ENCODE measurements around the gene BAZ2B.

Gene BAZ2B

DNA sequence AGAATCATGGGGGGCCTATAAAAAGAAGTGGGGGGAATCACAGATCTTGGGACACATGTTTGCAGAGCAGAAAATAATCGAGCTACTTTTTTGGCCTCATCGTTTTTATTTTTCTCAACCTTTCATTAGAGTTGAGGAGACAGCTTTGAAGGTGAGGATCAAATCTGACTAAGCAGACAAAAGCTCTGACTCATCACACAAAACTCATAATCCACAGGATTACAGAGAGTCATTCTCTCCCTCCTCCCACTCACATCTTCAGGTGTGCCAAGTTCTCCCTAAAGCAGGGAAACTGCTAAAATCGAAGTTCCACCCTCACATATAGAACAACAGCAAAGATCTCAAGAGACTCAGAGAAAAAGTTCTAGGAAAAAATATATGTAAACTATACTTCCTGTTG lies 15.6 kb downstream of the BAZ2B start:
- Histone ChIP-seq H3K36me3 (ENCODE audit: control insufficient read depth, insufficient read depth, low read length) (no peaks in the 10 kb centered on the region), H3K27me3 (replicated peaks; ENCODE audit: control insufficient read depth, insufficient read depth, low read length) (no peaks in the 10 kb centered on the region), H3K4me3 (replicated peaks; ENCODE audit: low read depth, low read length) (no peak overlapping the region)
- no peak for TF ChIP-seq CTCF (IDR thresholded peaks at IDR 0.05; ENCODE audit: insufficient read depth, low read length, poor library complexity, severe bottlenecking)
- no peak for DNase-seq (ENCODE audit: extremely low read depth, insufficient read length)

DNA sequence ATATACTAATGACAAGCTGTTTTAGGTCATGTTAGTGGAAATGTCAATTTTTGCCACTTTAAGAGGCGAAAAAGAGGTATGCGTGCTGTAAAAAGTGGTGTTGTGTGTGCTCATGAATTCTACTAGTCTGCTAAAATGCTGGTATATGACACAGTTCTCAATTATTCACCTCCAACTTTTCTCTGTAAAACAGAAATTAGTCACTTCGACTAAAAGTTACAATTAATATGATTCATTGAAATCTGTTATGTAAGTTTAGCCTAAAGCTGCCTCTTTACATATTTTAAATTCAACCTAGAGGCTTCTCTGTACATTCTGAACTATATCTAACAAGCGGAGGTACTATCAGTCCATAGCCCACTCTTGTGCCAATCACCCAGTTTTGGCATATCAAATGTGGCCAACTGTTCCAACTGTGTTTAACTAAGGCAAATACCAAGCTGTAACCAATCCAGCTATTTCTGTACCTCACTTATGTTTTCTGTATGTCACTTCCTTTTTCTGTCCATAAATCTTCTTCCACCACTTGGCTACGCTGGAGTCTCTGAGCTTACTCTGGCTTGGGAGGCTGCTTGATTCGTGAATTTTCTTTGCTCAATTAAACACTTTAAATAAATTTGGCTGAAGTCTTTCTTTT lies 20.8 kb downstream of the BAZ2B start:
- Histone ChIP-seq H3K36me3 (ENCODE audit: control insufficient read depth, insufficient read depth, low read length) (no peaks in the 10 kb centered on the region), H3K27me3 (replicated peaks; ENCODE audit: control insufficient read depth, insufficient read depth, low read length) (no peaks in the 10 kb centered on the region), H3K4me3 (replicated peaks; ENCODE audit: low read depth, low read length) (no peak overlapping the region)
- no peak for TF ChIP-seq CTCF (IDR thresholded peaks at IDR 0.05; ENCODE audit: insufficient read depth, low read length, poor library complexity, severe bottlenecking)
- DNase-seq (ENCODE audit: extremely low read depth, insufficient read length), result no peak

DNA sequence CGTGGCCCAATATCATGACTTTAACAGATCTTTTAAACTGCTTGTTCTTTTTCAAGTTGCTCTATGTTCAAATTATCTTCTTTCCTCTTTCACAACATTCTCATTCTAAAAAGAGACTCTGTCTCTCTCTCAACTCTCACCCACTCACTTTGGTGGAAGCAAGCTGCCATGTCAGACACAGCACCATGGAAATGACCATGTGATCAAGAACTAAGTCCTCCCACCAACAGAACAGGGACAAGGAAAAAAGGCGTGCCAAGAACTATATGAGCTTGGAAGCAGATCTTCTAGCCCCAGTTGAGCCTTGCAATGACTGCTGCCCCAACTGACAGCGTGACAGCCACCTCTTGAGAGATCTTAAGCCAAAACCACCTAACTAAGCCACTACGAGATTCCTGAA lies 23.9 kb downstream of the BAZ2B start:
- no peaks in the 10 kb centered on the region for H3K27me3 ChIP-seq (replicated peaks; ENCODE audit: control insufficient read depth, insufficient read depth, low read length)
- DNase-seq (ENCODE audit: extremely low read depth, insufficient read length), result no peak
- no peak for TF ChIP-seq CTCF (IDR thresholded peaks at IDR 0.05; ENCODE audit: insufficient read depth, low read length, poor library complexity, severe bottlenecking)

GRCh38 chr2:159591221-159591620 lies 25.1 kb downstream of the BAZ2B start:
- no peak overlapping the region for H3K4me3 ChIP-seq (replicated peaks; ENCODE audit: low read depth, low read length)
- no peak for TF ChIP-seq CTCF (IDR thresholded peaks at IDR 0.05; ENCODE audit: insufficient read depth, low read length, poor library complexity, severe bottlenecking)
- H3K36me3 ChIP-seq (ENCODE audit: control insufficient read depth, insufficient read depth, low read length), result no peaks in the 10 kb centered on the region
- DNase-seq (ENCODE audit: extremely low read depth, insufficient read length), result no peak
- H3K27me3 ChIP-seq (replicated peaks; ENCODE audit: control insufficient read depth, insufficient read depth, low read length), result no peaks in the 10 kb centered on the region

More for the DNA sequence above, 23.9 kb downstream of the BAZ2B start:
- no peak overlapping the region for H3K4me3 ChIP-seq (replicated peaks; ENCODE audit: low read depth, low read length)
- no peaks in the 10 kb centered on the region for H3K36me3 ChIP-seq (ENCODE audit: control insufficient read depth, insufficient read depth, low read length)

DNA sequence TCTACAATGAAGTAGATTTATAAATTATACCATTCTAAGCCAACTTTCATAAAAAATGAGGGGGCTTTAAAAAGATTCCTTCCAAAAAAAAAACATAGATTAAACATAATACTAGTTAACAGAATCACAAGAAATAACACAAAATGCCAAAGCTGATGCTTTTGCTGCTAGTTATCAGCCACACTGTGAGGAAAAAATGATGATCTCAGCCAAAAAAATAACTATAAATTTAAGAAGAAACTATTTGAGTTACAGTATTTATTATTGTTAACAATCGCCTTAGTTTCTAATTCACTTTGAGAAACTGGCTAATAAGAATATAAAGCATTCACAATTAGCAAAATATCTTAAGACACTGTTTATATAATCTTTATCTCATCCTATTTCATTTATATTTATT lies 27.1 kb downstream of the BAZ2B start:
- no peak for TF ChIP-seq CTCF (IDR thresholded peaks at IDR 0.05; ENCODE audit: insufficient read depth, low read length, poor library complexity, severe bottlenecking)
- Histone ChIP-seq H3K36me3 (ENCODE audit: control insufficient read depth, insufficient read depth, low read length) (no peaks in the 10 kb centered on the region), H3K4me3 (replicated peaks; ENCODE audit: low read depth, low read length) (no peak overlapping the region), H3K27me3 (replicated peaks; ENCODE audit: control insufficient read depth, insufficient read depth, low read length) (no peaks in the 10 kb centered on the region)
- no peak for DNase-seq (ENCODE audit: extremely low read depth, insufficient read length)

DNA sequence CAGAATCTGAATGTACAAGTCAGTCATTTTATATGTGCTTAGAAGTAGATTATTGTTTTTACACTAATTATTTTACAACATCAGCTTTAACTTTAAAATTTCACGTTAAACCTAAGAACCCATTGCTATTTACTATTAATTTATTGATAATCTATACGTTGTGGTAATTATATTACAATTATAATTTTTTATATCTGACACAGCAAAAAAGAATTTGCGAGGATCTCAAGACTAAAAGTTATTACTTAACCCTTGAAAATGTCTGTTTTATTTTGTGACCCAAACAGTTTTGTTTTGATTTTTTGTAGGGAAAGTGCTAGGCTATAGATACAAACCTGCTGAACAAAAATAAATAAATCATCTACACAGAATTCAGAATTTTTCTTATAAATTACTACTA lies 30.3 kb downstream of the BAZ2B start:
- DNase-seq (ENCODE audit: extremely low read depth, insufficient read length), result no peak
- Histone ChIP-seq H3K36me3 (ENCODE audit: control insufficient read depth, insufficient read depth, low read length) (no peaks in the 10 kb centered on the region), H3K4me3 (replicated peaks; ENCODE audit: low read depth, low read length) (no peak overlapping the region), H3K27me3 (replicated peaks; ENCODE audit: control insufficient read depth, insufficient read depth, low read length) (no peaks in the 10 kb centered on the region)
- no peak for TF ChIP-seq CTCF (IDR thresholded peaks at IDR 0.05; ENCODE audit: insufficient read depth, low read length, poor library complexity, severe bottlenecking)

All from GM06990 (cell line).